GM12878 (cell line): ENCODE data around the gene CD164. TPM values are rescaled to one million over a fixed set of nuclear protein-coding genes. Genes with fewer than 3 reads are reported as not detected.

ENCODE experiments used
- ATAC-seq: fragments of 200-7000 bp; cut with Tn5 transposase; 3 replicates; pipeline ENCODE4 v1.9.1; 2020; ENCODE audit warnings: mild to moderate bottlenecking, moderate library complexity
- BruUV-seq: library from RNA; stranded (reverse); fragments of 400-500 nt; replicated peaks from 2 replicates; lab custom pipeline; 2021; lab: Mats Ljungman, UMichigan
- CTCF ChIA-PET: fragments of 300-600 bp; sonication (Branson Sonifier 250); formaldehyde crosslinking; extraction: SDS; loops from one replicate; lab custom pipeline; 2021; ENCODE audit warnings: inconsistent platforms; lab: Yijun Ruan, JAX
- POLR2A ChIA-PET: fragments of 350-600 bp; formaldehyde crosslinking; extraction: SDS; loops from one replicate; lab custom pipeline; 2021; ENCODE audit warnings: inconsistent platforms; lab: Charles Lee
- RAD21 ChIA-PET: fragments of 300-600 bp; sonication (Branson Sonifier 250); formaldehyde crosslinking; loops from one replicate; lab custom pipeline; 2023; ENCODE audit warnings: antibody characterized with exemption; ENCODE audit not compliant: unreplicated experiment; lab: Charles Lee
- SMC1A ChIA-PET: fragments of 300-600 bp; sonication (Branson Sonifier 250); formaldehyde crosslinking; loops from one replicate; lab custom pipeline; 2023; ENCODE audit not compliant: unreplicated experiment, uncharacterized antibody; lab: Charles Lee
- DNase-seq: peaks from one replicate; pipeline ENCODE4 v3.0.0-alpha.2; 2011; ENCODE audit warnings: low read depth, low spot score
- FAIRE-seq: peaks from 3 replicates; lab custom pipeline; 2011; peaks lifted over from hg19 to GRCh38; lab: Jason Lieb, UNC
- H2AFZ ChIP-seq: 2 replicates; pipeline ENCODE4 v1.6.0; 2011; ENCODE audit warnings: low read depth, low read length, control low read depth; ENCODE audit not compliant: control insufficient read depth
- H3K27ac ChIP-seq: 2 replicates; pipeline ENCODE4 v1.5.1; 2011; ENCODE audit warnings: control low read depth; ENCODE audit not compliant: control insufficient read depth, insufficient read depth
- H3K27me3 ChIP-seq, 2 experiments: replicated peaks in 1 of 2; 2 replicates each; pipeline versions ENCODE4 v1.6.0 to v1.6.1; 2011; ENCODE audit warnings: low read length in 1 of 2; ENCODE audit not compliant: control insufficient read depth in 2 of 2, insufficient read depth in 2 of 2
- H3K36me3 ChIP-seq, 2 experiments: 2 replicates each; pipeline ENCODE4 v1.5.1; 2011; ENCODE audit warnings: low read length in 1 of 2; ENCODE audit not compliant: control insufficient read depth in 2 of 2, insufficient read depth in 2 of 2
- H3K4me1 ChIP-seq: 2 replicates; pipeline ENCODE4 v1.6.1; 2011; ENCODE audit warnings: mild to moderate bottlenecking, low read length, moderate library complexity, mixed read lengths; ENCODE audit not compliant: control insufficient read depth, insufficient read depth
- H3K4me2 ChIP-seq: 2 replicates; pipeline ENCODE4 v1.6.0; 2011; ENCODE audit warnings: control low read depth; ENCODE audit not compliant: control insufficient read depth, insufficient read depth
- H3K4me3 ChIP-seq: fragments of 200-600 bp; sonication (generic); 2 replicates; pipeline ENCODE4 v1.5.1; 2016
- H3K79me2 ChIP-seq: 2 replicates; pipeline ENCODE4 v1.6.0; 2011; ENCODE audit warnings: low read length; ENCODE audit not compliant: control insufficient read depth, insufficient read depth
- H3K9ac ChIP-seq: 2 replicates; pipeline ENCODE4 v1.8.0; 2011; ENCODE audit warnings: low read length, control low read depth, mixed read lengths; ENCODE audit not compliant: control insufficient read depth, insufficient read depth
- H3K9me3 ChIP-seq: replicated peaks from 3 replicates; pipeline ENCODE4 v1.5.1; 2011; ENCODE audit warnings: mild to moderate bottlenecking, low read length; ENCODE audit not compliant: control insufficient read depth, insufficient read depth
- H4K20me1 ChIP-seq: 2 replicates; pipeline ENCODE4 v1.6.0; 2011; ENCODE audit not compliant: control insufficient read depth, insufficient read depth
- ATF7 ChIP-seq: fragments of 450-650 bp; IDR thresholded peaks from 2 replicates; pipeline ENCODE4 v1.6.1; 2016; ENCODE audit warnings: low read depth, mild to moderate bottlenecking
- BACH1 ChIP-seq: fragments of 450-650 bp; IDR thresholded peaks from 2 replicates; pipeline ENCODE4 v1.6.1; 2017; ENCODE audit warnings: mild to moderate bottlenecking, borderline replicate concordance
- MYB ChIP-seq: fragments of 150-350 bp; IDR thresholded peaks from 2 replicates; pipeline ENCODE4 v1.6.1; 2014; ENCODE audit warnings: mild to moderate bottlenecking, low read depth, low read length, borderline replicate concordance
- POLR2A ChIP-seq: IDR thresholded peaks from 2 replicates; pipeline ENCODE4 v1.6.1; 2011; ENCODE audit warnings: low read depth, mild to moderate bottlenecking, low read length
- WGBS: methylation state at CpG from one replicate; pipeline ENCODE4 v1.1.6; 2016; ENCODE audit warnings: low lambda C conversion rate; ENCODE audit not compliant: insufficient replicate concordance, insufficient coverage; ENCODE audit errors: missing lambda C conversion rate; 5-methylcytosine and 5-hydroxymethylcytosine counted together
- in situ Hi-C: fragments of 300-500 bp; cut with MboI; formaldehyde crosslinking; loops from 9 replicates; pipeline ENCODE4 v1.14.3; 2018; ENCODE audit warnings: mixed read lengths
- intact Hi-C: fragments of 100-400 bp; cut with micrococcal nuclease; formaldehyde crosslinking; loops from one replicate; pipeline ENCODE4 v1.14.2; 2022; ENCODE audit not compliant: unreplicated experiment
- polyA plus RNA-seq, 11 experiments: library from polyadenylated mRNA; depleted of rRNA in 4 of 11; unstranded in 6 of 11; stranded (reverse) in 5 of 11; fragments of >200 nt; fragmentation: Nextera tagmentation in 4 of 11; fragmentation: Illumina TruSeq in 1 of 11; extraction: Ambion mirVana in 4 of 11; extraction: Trizol in 1 of 11; gene quantifications; 1 replicate in 1 of 11; 2 replicates in 10 of 11; pipeline versions ENCODE4 v1.2.1 to v1.2.3, GENCODE V29; 2011 to 2016; ENCODE audit warnings: inconsistent platforms in 2 of 11, missing spikeins in 2 of 11, low read depth in 1 of 11
- total RNA-seq, 4 experiments: library from RNA; depleted of rRNA in 3 of 4; stranded (reverse); fragments of >200 nt in 3 of 4; fragmentation: Illumina TruSeq in 1 of 4; extraction: Trizol in 1 of 4; gene quantifications; 2 replicates each; pipeline versions ENCODE4 v1.2.1 to v1.2.3, GENCODE V29; 2013 to 2021

The CD164 gene
- total and polyA plus RNA-seq, 10 of the 15 experiments (the other 5 are each of a cell fraction or from before 2014, with no cell fraction given) = 145 to 447 (median 211) TPM

DNA sequence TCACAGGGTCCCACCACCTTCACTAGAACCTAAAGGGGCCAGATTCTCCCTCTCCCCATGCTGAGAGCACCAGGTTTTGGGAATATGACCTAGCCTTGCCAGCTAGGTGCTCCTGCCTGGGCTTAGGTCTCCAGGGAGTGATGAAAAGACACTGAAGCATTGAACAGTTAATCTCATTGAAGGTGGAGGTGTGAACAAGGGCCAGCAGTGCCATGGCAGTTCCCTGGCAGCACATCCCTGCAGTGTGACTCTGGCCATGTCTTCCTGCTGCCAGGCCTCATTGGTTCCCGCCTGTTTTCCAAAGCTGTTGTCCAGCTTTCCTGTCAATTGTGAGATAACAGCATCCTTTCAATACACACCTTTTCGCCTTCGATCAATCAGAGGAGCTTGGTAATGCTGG, 47.2 kb upstream of the CD164 start:
- Histone ChIP-seq H3K4me1 (no peaks in the 10 kb centered on the region), H3K36me3 (no peaks in the 10 kb centered on the region), H3K27me3 (no peaks in the 10 kb centered on the region; a peak in 1 of 4 replicates), H3K9ac (no peak overlapping the region), H4K20me1 (no peaks in the 10 kb centered on the region), H3K4me2 (no peak overlapping the region), H2AFZ (no peak overlapping the region), H3K79me2 (no peaks in the 10 kb centered on the region)
- DNase-seq (no peak), FAIRE-seq (no peak)
- intact Hi-C loops = no loop called here
- RAD21 ChIA-PET = no interaction called here
- no TSS peak for BruUV-seq
- CTCF ChIA-PET = no interaction called here
- no peak for TF ChIP-seq POLR2A
- TF ChIP-seq BACH1 = no peak
- TF ChIP-seq, all 136 proteins: peak for 0
- Histone ChIP-seq H3K9me3 (no peaks in the 10 kb centered on the region), H3K4me3 (no peak overlapping the region), H3K27ac (no peak overlapping the region)
- WGBS = 58% methylated on average over 3 of the region's 3 CpGs
- in situ Hi-C loops = no loop called here
- ChIA-PET SMC1A (interaction anchor here (0.8 kb wide), 1 partner anchor 27 kb away, joined by 3 read pairs; no protein-coding TSS in a partner anchor), POLR2A (no interaction called here)
- no peak for ATAC-seq

DNA sequence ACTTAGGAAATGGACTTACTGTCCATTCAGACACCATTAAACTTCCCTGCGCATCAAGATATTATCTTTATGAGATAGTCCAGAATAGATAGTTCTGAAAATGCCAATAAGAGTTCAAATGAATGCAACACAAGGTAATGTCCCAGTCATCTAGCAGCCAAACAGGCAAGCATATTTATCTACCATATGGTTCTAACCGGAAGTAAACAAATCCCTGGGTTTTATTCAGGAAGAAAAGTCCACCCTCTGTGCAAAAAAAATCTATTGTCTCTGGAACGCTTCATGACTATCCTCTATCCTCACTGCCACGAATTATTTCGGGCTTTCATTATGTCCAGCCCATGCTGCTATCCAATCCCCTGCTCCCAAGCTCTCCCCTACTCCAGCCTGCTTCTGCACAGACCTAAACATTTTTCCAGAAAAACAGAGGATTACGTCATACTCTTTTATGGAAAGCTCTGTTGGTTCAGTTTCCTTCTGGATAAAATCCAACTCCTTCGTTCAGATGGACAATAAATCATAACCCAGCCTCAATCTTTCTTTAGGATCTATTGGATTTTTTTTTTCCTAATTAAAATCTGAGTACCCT, 46.7 kb upstream of the CD164 start:
- no peak overlapping the region for H3K4me3 ChIP-seq
- no peaks in the 10 kb centered on the region for H3K4me1 ChIP-seq
- no peaks in the 10 kb centered on the region; a peak in 1 of 4 replicates for H3K27me3 ChIP-seq
- H3K36me3 ChIP-seq = no peaks in the 10 kb centered on the region
- no peaks in the 10 kb centered on the region for H3K79me2 ChIP-seq
- H3K27ac ChIP-seq = no peak overlapping the region
- 0 out of 2 replicates have a peak, but pooled peaks have one; percentile 14 for TF ChIP-seq ATF7
- no peak for TF ChIP-seq MYB
- no peaks in the 10 kb centered on the region for H3K9me3 ChIP-seq
- SMC1A ChIA-PET = interaction anchor here (0.7 to 0.8 kb wide), 2 partner anchors 11 to 28 kb away, joined by 3 read pairs; no protein-coding TSS in a partner anchor
- H3K4me2 ChIP-seq = no peak overlapping the region
- POLR2A ChIA-PET = no interaction called here
- 31% methylated on average over 7 of the region's 7 CpGs for WGBS
- in situ Hi-C loops (no loop called here), intact Hi-C loops (no loop called here)
- ATAC-seq (no peak), FAIRE-seq (no peak), DNase-seq (no peak)
- H2AFZ ChIP-seq = no peak overlapping the region
- no peaks in the 10 kb centered on the region for H4K20me1 ChIP-seq
- no peak overlapping the region for H3K9ac ChIP-seq
- RAD21 ChIA-PET = no interaction called here
- no TSS peak for BruUV-seq
- CTCF ChIA-PET = no interaction called here
